Germinal center (tissue), 1 donor: ENCODE results near the gene HINT1.

Source experiments
- DNase-seq: peaks from one replicate; pipeline ENCODE4 v3.0.0; 2012; ENCODE audit warnings: mixed read lengths, low spot score

Gene HINT1

DNA sequence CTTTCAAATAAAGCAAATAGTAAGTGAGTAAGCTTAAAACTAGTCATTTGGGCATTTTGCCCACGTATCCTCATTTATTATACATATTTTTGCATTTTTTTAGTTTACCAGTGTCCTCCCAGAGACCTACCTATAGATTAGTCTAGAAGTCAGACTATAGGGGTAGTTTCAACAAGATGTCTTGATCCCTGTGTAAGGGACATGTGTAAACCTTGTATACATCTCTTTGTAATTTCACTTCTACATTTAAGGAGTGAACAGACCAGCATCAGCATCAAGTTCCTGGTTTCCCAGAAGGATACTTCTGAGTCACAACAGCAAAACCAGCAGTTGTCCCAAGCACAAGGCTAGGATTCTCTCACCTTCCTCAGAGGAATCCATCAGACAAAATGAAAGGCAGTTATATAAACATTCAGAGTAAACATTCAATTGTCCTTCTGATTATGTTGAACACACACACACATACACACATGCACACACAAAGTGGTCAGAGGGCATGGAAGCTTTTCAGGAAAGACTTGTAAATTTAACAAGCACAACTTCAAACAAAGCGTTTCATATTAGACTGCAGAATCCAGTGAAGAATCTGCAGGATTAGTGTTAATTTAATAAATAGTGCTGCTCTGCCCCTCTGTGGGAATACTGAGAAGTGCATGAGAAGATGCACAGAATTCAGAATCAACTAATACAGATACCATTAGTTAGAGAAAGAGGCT, 55.4 kb downstream of the HINT1 start:
- peak; percentile 27 for DNase-seq
